GM12878 (cell line): ENCODE measurements around the gene SLC49A4. TPM values are rescaled to one million over a fixed set of nuclear protein-coding genes. Genes with fewer than 3 reads are reported as not detected.

Experiments used
- ATAC-seq: fragments of 200-7000 bp; cut with Tn5 transposase; 3 replicates; pipeline ENCODE4 v1.9.1; 2020; ENCODE audit warnings: mild to moderate bottlenecking, moderate library complexity
- BruUV-seq: library from RNA; stranded (reverse); fragments of 400-500 nt; replicated peaks from 2 replicates; lab custom pipeline; 2021; lab: Mats Ljungman, UMichigan
- CTCF ChIA-PET: fragments of 300-600 bp; sonication (Branson Sonifier 250); formaldehyde crosslinking; extraction: SDS; loops from one replicate; lab custom pipeline; 2021; ENCODE audit warnings: inconsistent platforms; lab: Yijun Ruan, JAX
- POLR2A ChIA-PET: fragments of 350-600 bp; formaldehyde crosslinking; extraction: SDS; loops from one replicate; lab custom pipeline; 2021; ENCODE audit warnings: inconsistent platforms; lab: Charles Lee
- RAD21 ChIA-PET: fragments of 300-600 bp; sonication (Branson Sonifier 250); formaldehyde crosslinking; loops from one replicate; lab custom pipeline; 2023; ENCODE audit warnings: antibody characterized with exemption; ENCODE audit not compliant: unreplicated experiment; lab: Charles Lee
- SMC1A ChIA-PET: fragments of 300-600 bp; sonication (Branson Sonifier 250); formaldehyde crosslinking; loops from one replicate; lab custom pipeline; 2023; ENCODE audit not compliant: unreplicated experiment, uncharacterized antibody; lab: Charles Lee
- DNase-seq: peaks from one replicate; pipeline ENCODE4 v3.0.0-alpha.2; 2011; ENCODE audit warnings: low read depth, low spot score
- FAIRE-seq: peaks from 3 replicates; lab custom pipeline; 2011; peaks lifted over from hg19 to GRCh38; lab: Jason Lieb, UNC
- H2AFZ ChIP-seq: 2 replicates; pipeline ENCODE4 v1.6.0; 2011; ENCODE audit warnings: low read depth, low read length, control low read depth; ENCODE audit not compliant: control insufficient read depth
- H3K27ac ChIP-seq: 2 replicates; pipeline ENCODE4 v1.5.1; 2011; ENCODE audit warnings: control low read depth; ENCODE audit not compliant: control insufficient read depth, insufficient read depth
- H3K27me3 ChIP-seq, 2 experiments: replicated peaks in 1 of 2; 2 replicates each; pipeline versions ENCODE4 v1.6.0 to v1.6.1; 2011; ENCODE audit warnings: low read length in 1 of 2; ENCODE audit not compliant: control insufficient read depth in 2 of 2, insufficient read depth in 2 of 2
- H3K36me3 ChIP-seq, 2 experiments: 2 replicates each; pipeline ENCODE4 v1.5.1; 2011; ENCODE audit warnings: low read length in 1 of 2; ENCODE audit not compliant: control insufficient read depth in 2 of 2, insufficient read depth in 2 of 2
- H3K4me1 ChIP-seq: 2 replicates; pipeline ENCODE4 v1.6.1; 2011; ENCODE audit warnings: mild to moderate bottlenecking, low read length, moderate library complexity, mixed read lengths; ENCODE audit not compliant: control insufficient read depth, insufficient read depth
- H3K4me2 ChIP-seq: 2 replicates; pipeline ENCODE4 v1.6.0; 2011; ENCODE audit warnings: control low read depth; ENCODE audit not compliant: control insufficient read depth, insufficient read depth
- H3K4me3 ChIP-seq: fragments of 200-600 bp; sonication (generic); 2 replicates; pipeline ENCODE4 v1.5.1; 2016
- H3K79me2 ChIP-seq: 2 replicates; pipeline ENCODE4 v1.6.0; 2011; ENCODE audit warnings: low read length; ENCODE audit not compliant: control insufficient read depth, insufficient read depth
- H3K9ac ChIP-seq: 2 replicates; pipeline ENCODE4 v1.8.0; 2011; ENCODE audit warnings: low read length, control low read depth, mixed read lengths; ENCODE audit not compliant: control insufficient read depth, insufficient read depth
- H3K9me3 ChIP-seq: replicated peaks from 3 replicates; pipeline ENCODE4 v1.5.1; 2011; ENCODE audit warnings: mild to moderate bottlenecking, low read length; ENCODE audit not compliant: control insufficient read depth, insufficient read depth
- H4K20me1 ChIP-seq: 2 replicates; pipeline ENCODE4 v1.6.0; 2011; ENCODE audit not compliant: control insufficient read depth, insufficient read depth
- ATF7 ChIP-seq: fragments of 450-650 bp; IDR thresholded peaks from 2 replicates; pipeline ENCODE4 v1.6.1; 2016; ENCODE audit warnings: low read depth, mild to moderate bottlenecking
- DPF2 ChIP-seq: fragments of 450-650 bp; IDR thresholded peaks from 2 replicates; pipeline ENCODE4 v1.6.1; 2017; ENCODE audit warnings: mild to moderate bottlenecking
- MEF2B ChIP-seq: fragments of 450-650 bp; IDR thresholded peaks from 2 replicates; pipeline ENCODE4 v1.6.1; 2018; ENCODE audit warnings: mild to moderate bottlenecking, moderate library complexity; ENCODE audit not compliant: partially characterized antibody, poor library complexity, severe bottlenecking
- MTA3 ChIP-seq: IDR thresholded peaks from 2 replicates; pipeline ENCODE4 v1.6.1; 2012; ENCODE audit warnings: low read length, inconsistent platforms, borderline replicate concordance
- NBN ChIP-seq: fragments of 450-650 bp; IDR thresholded peaks from 2 replicates; pipeline ENCODE4 v1.6.1; 2016
- POLR2AphosphoS2 ChIP-seq: IDR thresholded peaks from 2 replicates; pipeline ENCODE4 v1.6.1; 2011; ENCODE audit warnings: low read depth, mild to moderate bottlenecking, low read length, improper control_type of control experiment, moderate library complexity
- RCOR1 ChIP-seq: conservative IDR thresholded peaks from 2 replicates; pipeline ENCODE4 v1.6.1; 2012; ENCODE audit warnings: low read depth, low read length, improper control_type of control experiment
- SRF ChIP-seq, 2 experiments: IDR thresholded peaks; 2 replicates each; pipeline ENCODE4 v1.6.1; 2011; ENCODE audit warnings: low read depth in 2 of 2, low read length in 2 of 2, mild to moderate bottlenecking in 1 of 2, moderate library complexity in 1 of 2
- TCF3 ChIP-seq: IDR thresholded peaks from 2 replicates; pipeline ENCODE4 v1.6.1; 2012; ENCODE audit warnings: low read depth, mild to moderate bottlenecking, low read length, borderline replicate concordance; ENCODE audit not compliant: insufficient read depth
- WRNIP1 ChIP-seq: IDR thresholded peaks from 2 replicates; pipeline ENCODE4 v1.6.1; 2011; ENCODE audit warnings: low read depth, low read length, improper control_type of control experiment, borderline replicate concordance
- WGBS: methylation state at CpG from one replicate; pipeline ENCODE4 v1.1.6; 2016; ENCODE audit warnings: low lambda C conversion rate; ENCODE audit not compliant: insufficient replicate concordance, insufficient coverage; ENCODE audit errors: missing lambda C conversion rate; 5-methylcytosine and 5-hydroxymethylcytosine counted together
- in situ Hi-C: fragments of 300-500 bp; cut with MboI; formaldehyde crosslinking; loops from 9 replicates; pipeline ENCODE4 v1.14.3; 2018; ENCODE audit warnings: mixed read lengths
- intact Hi-C: fragments of 100-400 bp; cut with micrococcal nuclease; formaldehyde crosslinking; loops from one replicate; pipeline ENCODE4 v1.14.2; 2022; ENCODE audit not compliant: unreplicated experiment
- polyA plus RNA-seq, 11 experiments: library from polyadenylated mRNA; depleted of rRNA in 4 of 11; unstranded in 6 of 11; stranded (reverse) in 5 of 11; fragments of >200 nt; fragmentation: Nextera tagmentation in 4 of 11; fragmentation: Illumina TruSeq in 1 of 11; extraction: Ambion mirVana in 4 of 11; extraction: Trizol in 1 of 11; gene quantifications; 1 replicate in 1 of 11; 2 replicates in 10 of 11; pipeline versions ENCODE4 v1.2.1 to v1.2.3, GENCODE V29; 2011 to 2016; ENCODE audit warnings: inconsistent platforms in 2 of 11, missing spikeins in 2 of 11, low read depth in 1 of 11
- total RNA-seq, 4 experiments: library from RNA; depleted of rRNA in 3 of 4; stranded (reverse); fragments of >200 nt in 3 of 4; fragmentation: Illumina TruSeq in 1 of 4; extraction: Trizol in 1 of 4; gene quantifications; 2 replicates each; pipeline versions ENCODE4 v1.2.1 to v1.2.3, GENCODE V29; 2013 to 2021
- TF ChIP-seq, protein P1 (sequence below): IDR thresholded peaks from 2 replicates; pipeline ENCODE4 v1.6.1; 2012; ENCODE audit warnings: low read depth, low read length, improper control_type of control experiment
- TF ChIP-seq, protein P2 (sequence below), 3 experiments: IDR thresholded peaks in 2 of 3; conservative IDR thresholded peaks in 1 of 3; 2 replicates each; pipeline ENCODE4 v1.5.1; 2011; ENCODE audit warnings: low read depth in 3 of 3, low read length in 3 of 3, mild to moderate bottlenecking in 3 of 3, control low read depth in 2 of 3, moderate library complexity in 2 of 3, inconsistent platforms in 1 of 3, mixed read lengths in 1 of 3; ENCODE audit not compliant: control insufficient read depth in 2 of 3, insufficient read depth in 1 of 3; ENCODE audit errors: extremely low read depth in 1 of 3
- TF ChIP-seq, protein P3 (sequence below): fragments of 450-650 bp; IDR thresholded peaks from 2 replicates; pipeline ENCODE4 v1.6.1; 2018; ENCODE audit warnings: mild to moderate bottlenecking, low read depth, moderate library complexity; ENCODE audit not compliant: partially characterized antibody

Gene SLC49A4
- total and polyA plus RNA-seq, 10 of the 15 experiments (the other 5 are each of a cell fraction or from before 2014, with no cell fraction given): 0.48 to 2.2 (median 1.4) TPM

DNA sequence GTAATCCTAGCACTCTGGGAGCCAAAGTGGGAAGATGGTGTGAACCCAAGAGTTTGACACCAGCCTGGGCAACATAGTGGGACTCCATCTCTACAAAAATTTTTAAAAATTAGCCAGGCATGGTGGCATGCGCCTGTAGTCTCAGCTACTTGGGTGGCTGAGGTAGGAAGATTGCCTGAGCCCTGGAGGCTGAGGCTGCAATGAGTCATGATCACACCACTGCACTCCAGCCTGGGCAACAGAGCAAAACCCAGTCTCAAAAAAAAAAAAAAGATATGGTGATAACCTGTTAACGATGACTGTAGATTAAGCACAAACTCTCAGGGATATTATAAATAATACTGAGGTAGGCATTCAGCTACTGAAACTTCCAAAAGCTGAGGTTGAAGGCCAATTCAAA is 107.5 kb downstream of the SLC49A4 start:
- Histone ChIP-seq H4K20me1 (no peaks in the 10 kb centered on the region), H3K9ac (no peak overlapping the region), H3K4me2 (no peak overlapping the region), H3K4me1 (no peaks in the 10 kb centered on the region), H3K79me2 (no peaks in the 10 kb centered on the region), H3K27ac (no peak overlapping the region), H2AFZ (no peak overlapping the region), H3K9me3 (no peaks in the 10 kb centered on the region), H3K27me3 (no peaks in the 10 kb centered on the region; a peak in 1 of 4 replicates), H3K36me3 (no peaks in the 10 kb centered on the region), H3K4me3 (no peak overlapping the region)
- in situ Hi-C loops: no loop called here
- ChIA-PET SMC1A (interaction anchor here (1.1 to 1.4 kb wide), 2 partner anchors 9 to 40 kb away, joined by 3 read pairs; no protein-coding TSS in a partner anchor), RAD21 (no interaction called here), POLR2A (interaction anchor here (0.6 kb wide), 1 partner anchor 152 kb away, joined by 3 read pairs; no protein-coding TSS in a partner anchor), CTCF (no interaction called here)
- 17% methylated on average over 2 of the region's 2 CpGs for WGBS
- ATAC-seq (peak; percentile 54; the same call in 2 of the 3 replicates), FAIRE-seq (no peak), DNase-seq (no peak)
- BruUV-seq: no TSS peak
- intact Hi-C loops: no loop called here
- TF ChIP-seq TCF3 (no peak), RCOR1 (no peak), SRF (IDR thresholded peaks at IDR 0.05; ENCODE audit: low read depth in 2 of 2, low read length in 2 of 2) (no peak), NBN (no peak), MEF2B (no peak), DPF2 (no peak)
- TF ChIP-seq, protein P1, sequence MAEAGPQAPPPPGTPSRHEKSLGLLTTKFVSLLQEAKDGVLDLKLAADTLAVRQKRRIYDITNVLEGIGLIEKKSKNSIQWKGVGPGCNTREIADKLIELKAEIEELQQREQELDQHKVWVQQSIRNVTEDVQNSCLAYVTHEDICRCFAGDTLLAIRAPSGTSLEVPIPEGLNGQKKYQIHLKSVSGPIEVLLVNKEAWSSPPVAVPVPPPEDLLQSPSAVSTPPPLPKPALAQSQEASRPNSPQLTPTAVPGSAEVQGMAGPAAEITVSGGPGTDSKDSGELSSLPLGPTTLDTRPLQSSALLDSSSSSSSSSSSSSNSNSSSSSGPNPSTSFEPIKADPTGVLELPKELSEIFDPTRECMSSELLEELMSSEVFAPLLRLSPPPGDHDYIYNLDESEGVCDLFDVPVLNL: no peak

DNA sequence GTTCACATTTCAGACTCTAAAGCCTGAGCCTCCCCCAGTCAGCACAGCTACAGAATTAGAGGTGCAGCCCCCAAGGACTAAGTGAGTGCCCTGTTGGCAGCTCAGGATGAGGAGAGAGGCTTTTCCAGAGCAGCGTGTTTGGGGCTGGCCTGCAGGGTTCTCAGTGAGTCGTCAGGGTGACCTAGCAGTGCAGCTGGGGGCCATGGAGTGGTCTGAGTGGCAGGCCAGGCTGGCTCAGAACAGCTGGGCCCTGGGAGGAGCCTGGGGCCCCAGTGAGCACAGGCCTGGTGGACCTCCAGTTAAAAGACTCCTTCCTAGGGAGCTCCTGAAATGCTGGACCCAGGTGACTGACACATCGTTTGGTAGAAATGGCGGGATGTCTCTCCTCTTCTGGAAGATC is 108.3 kb downstream of the SLC49A4 start:
- no TSS peak for BruUV-seq
- Histone ChIP-seq H3K36me3 (no peaks in the 10 kb centered on the region), H2AFZ (no peak overlapping the region), H3K27me3 (no peaks in the 10 kb centered on the region; a peak in 1 of 4 replicates), H3K79me2 (no peaks in the 10 kb centered on the region), H3K9ac (no peak overlapping the region), H4K20me1 (no peaks in the 10 kb centered on the region), H3K4me3 (no peak overlapping the region), H3K27ac (no peak overlapping the region), H3K9me3 (no peaks in the 10 kb centered on the region), H3K4me2 (no peak overlapping the region), H3K4me1 (no peaks in the 10 kb centered on the region)
- no peak for FAIRE-seq
- ATAC-seq: peak; percentile 24; the same call in 1 of the 3 replicates
- ChIA-PET SMC1A (interaction anchor here (1.1 to 1.4 kb wide), 2 partner anchors 9 to 39 kb away, joined by 3 read pairs; no protein-coding TSS in a partner anchor), RAD21 (no interaction called here), POLR2A (no interaction called here), CTCF (no interaction called here)
- 0% methylated on average over 4 of the region's 4 CpGs for WGBS
- intact Hi-C loops (no loop called here), in situ Hi-C loops (no loop called here)
- no peak for DNase-seq
- no peak for TF ChIP-seq POLR2AphosphoS2
- TF ChIP-seq, protein P2, sequence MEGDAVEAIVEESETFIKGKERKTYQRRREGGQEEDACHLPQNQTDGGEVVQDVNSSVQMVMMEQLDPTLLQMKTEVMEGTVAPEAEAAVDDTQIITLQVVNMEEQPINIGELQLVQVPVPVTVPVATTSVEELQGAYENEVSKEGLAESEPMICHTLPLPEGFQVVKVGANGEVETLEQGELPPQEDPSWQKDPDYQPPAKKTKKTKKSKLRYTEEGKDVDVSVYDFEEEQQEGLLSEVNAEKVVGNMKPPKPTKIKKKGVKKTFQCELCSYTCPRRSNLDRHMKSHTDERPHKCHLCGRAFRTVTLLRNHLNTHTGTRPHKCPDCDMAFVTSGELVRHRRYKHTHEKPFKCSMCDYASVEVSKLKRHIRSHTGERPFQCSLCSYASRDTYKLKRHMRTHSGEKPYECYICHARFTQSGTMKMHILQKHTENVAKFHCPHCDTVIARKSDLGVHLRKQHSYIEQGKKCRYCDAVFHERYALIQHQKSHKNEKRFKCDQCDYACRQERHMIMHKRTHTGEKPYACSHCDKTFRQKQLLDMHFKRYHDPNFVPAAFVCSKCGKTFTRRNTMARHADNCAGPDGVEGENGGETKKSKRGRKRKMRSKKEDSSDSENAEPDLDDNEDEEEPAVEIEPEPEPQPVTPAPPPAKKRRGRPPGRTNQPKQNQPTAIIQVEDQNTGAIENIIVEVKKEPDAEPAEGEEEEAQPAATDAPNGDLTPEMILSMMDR (IDR thresholded peaks at IDR 0.05 in 2 of 3, conservative IDR thresholded peaks at IDR 0.05 in 1 of 3; ENCODE audit: control insufficient read depth in 2 of 3, extremely low read depth in 1 of 3, insufficient read depth in 1 of 3, low read depth in 3 of 3, low read length in 3 of 3): no peak
- TF ChIP-seq ATF7: no peak
- TF ChIP-seq, protein P3, sequence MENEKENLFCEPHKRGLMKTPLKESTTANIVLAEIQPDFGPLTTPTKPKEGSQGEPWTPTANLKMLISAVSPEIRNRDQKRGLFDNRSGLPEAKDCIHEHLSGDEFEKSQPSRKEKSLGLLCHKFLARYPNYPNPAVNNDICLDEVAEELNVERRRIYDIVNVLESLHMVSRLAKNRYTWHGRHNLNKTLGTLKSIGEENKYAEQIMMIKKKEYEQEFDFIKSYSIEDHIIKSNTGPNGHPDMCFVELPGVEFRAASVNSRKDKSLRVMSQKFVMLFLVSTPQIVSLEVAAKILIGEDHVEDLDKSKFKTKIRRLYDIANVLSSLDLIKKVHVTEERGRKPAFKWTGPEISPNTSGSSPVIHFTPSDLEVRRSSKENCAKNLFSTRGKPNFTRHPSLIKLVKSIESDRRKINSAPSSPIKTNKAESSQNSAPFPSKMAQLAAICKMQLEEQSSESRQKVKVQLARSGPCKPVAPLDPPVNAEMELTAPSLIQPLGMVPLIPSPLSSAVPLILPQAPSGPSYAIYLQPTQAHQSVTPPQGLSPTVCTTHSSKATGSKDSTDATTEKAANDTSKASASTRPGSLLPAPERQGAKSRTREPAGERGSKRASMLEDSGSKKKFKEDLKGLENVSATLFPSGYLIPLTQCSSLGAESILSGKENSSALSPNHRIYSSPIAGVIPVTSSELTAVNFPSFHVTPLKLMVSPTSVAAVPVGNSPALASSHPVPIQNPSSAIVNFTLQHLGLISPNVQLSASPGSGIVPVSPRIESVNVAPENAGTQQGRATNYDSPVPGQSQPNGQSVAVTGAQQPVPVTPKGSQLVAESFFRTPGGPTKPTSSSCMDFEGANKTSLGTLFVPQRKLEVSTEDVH: no peak
- no peak for TF ChIP-seq MTA3
- no peak for TF ChIP-seq WRNIP1
